Astrocyte (in vitro differentiated cells and primary cell): ENCODE data around the gene UTS2R. TPM values are rescaled to one million over a fixed set of nuclear protein-coding genes. Genes with fewer than 3 reads are reported as not detected.

Source experiments
- DNase-seq: peaks from one replicate; pipeline ENCODE4 v3.0.0-alpha.2; 2010; ENCODE audit warnings: low read depth
- FAIRE-seq: peaks from 2 replicates; lab custom pipeline; 2011; peaks lifted over from hg19 to GRCh38; lab: Jason Lieb, UNC
- H2AFZ ChIP-seq: 2 replicates; pipeline ENCODE4 v1.6.0; 2012; ENCODE audit warnings: low read depth, low read length, inconsistent platforms
- H3K27ac ChIP-seq: 2 replicates; pipeline ENCODE4 v1.5.1; 2011; ENCODE audit warnings: low read depth, low read length, inconsistent platforms
- H3K27me3 ChIP-seq: 2 replicates; pipeline ENCODE4 v1.6.0; 2011; ENCODE audit warnings: low read length, inconsistent platforms; ENCODE audit not compliant: insufficient read depth
- H3K36me3 ChIP-seq: 2 replicates; pipeline ENCODE4 v1.5.1; 2011; ENCODE audit warnings: low read length, inconsistent platforms; ENCODE audit not compliant: insufficient read depth
- H3K4me1 ChIP-seq: 2 replicates; pipeline ENCODE4 v1.5.1; 2011; ENCODE audit warnings: low read length, inconsistent platforms; ENCODE audit not compliant: insufficient read depth
- H3K4me2 ChIP-seq: 2 replicates; pipeline ENCODE4 v1.6.0; 2012; ENCODE audit warnings: low read length, inconsistent platforms
- H3K4me3 ChIP-seq: 2 replicates; pipeline ENCODE4 v1.5.1; 2011; ENCODE audit warnings: low read depth, mild to moderate bottlenecking, low read length, inconsistent platforms; ENCODE audit not compliant: insufficient read depth
- H3K79me2 ChIP-seq: 2 replicates; pipeline ENCODE4 v1.6.0; 2012; ENCODE audit warnings: mild to moderate bottlenecking, low read length, inconsistent platforms; ENCODE audit not compliant: insufficient read depth
- H3K9ac ChIP-seq: 2 replicates; pipeline ENCODE4 v1.6.0; 2012; ENCODE audit warnings: mild to moderate bottlenecking, low read length, inconsistent platforms
- H3K9me3 ChIP-seq: 2 replicates; pipeline ENCODE4 v1.5.1; 2012; ENCODE audit warnings: low read depth, mild to moderate bottlenecking, low read length, inconsistent platforms; ENCODE audit not compliant: insufficient read depth
- H4K20me1 ChIP-seq: 2 replicates; pipeline ENCODE4 v1.6.0; 2012; ENCODE audit warnings: low read length, inconsistent platforms; ENCODE audit not compliant: insufficient read depth
- H3K27ac Mint-ChIP-seq: one replicate; pipeline ENCODE4 v1.8.0; 2021; ENCODE audit warnings: mild to moderate bottlenecking, mixed read lengths; ENCODE audit not compliant: unreplicated experiment
- H3K27me3 Mint-ChIP-seq: one replicate; pipeline ENCODE4 v1.8.0; 2021; ENCODE audit warnings: low read depth, mixed read lengths; ENCODE audit not compliant: unreplicated experiment
- H3K36me3 Mint-ChIP-seq: one replicate; pipeline ENCODE4 v1.8.0; 2021; ENCODE audit warnings: low read depth, mixed read lengths; ENCODE audit not compliant: unreplicated experiment
- H3K4me1 Mint-ChIP-seq: one replicate; pipeline ENCODE4 v1.8.0; 2021; ENCODE audit warnings: low read depth, mixed read lengths; ENCODE audit not compliant: unreplicated experiment
- H3K4me3 Mint-ChIP-seq: one replicate; pipeline ENCODE4 v1.8.0; 2021; ENCODE audit warnings: mild to moderate bottlenecking, moderate library complexity, mixed read lengths; ENCODE audit not compliant: unreplicated experiment
- H3K9me3 Mint-ChIP-seq: one replicate; pipeline ENCODE4 v1.8.0; 2021; ENCODE audit warnings: mild to moderate bottlenecking, mixed read lengths; ENCODE audit not compliant: unreplicated experiment
- EZH2 ChIP-seq: IDR thresholded peaks from 2 replicates; pipeline ENCODE4 v1.6.1; 2012; ENCODE audit warnings: mild to moderate bottlenecking, low read length, inconsistent platforms; ENCODE audit not compliant: insufficient read depth
- total RNA-seq: library from RNA; stranded (reverse); gene quantifications from 2 replicates; pipeline ENCODE4 v1.2.1, GENCODE V29; 2021
- TF ChIP-seq, protein P1 (sequence below): IDR thresholded peaks from 2 replicates; pipeline ENCODE4 v1.5.1; 2011; ENCODE audit warnings: low read depth, mild to moderate bottlenecking, inconsistent platforms, low read length, moderate library complexity; ENCODE audit not compliant: insufficient read depth

Gene UTS2R
- total RNA-seq, 1 donor from 2014 or later, result not detected

DNA sequence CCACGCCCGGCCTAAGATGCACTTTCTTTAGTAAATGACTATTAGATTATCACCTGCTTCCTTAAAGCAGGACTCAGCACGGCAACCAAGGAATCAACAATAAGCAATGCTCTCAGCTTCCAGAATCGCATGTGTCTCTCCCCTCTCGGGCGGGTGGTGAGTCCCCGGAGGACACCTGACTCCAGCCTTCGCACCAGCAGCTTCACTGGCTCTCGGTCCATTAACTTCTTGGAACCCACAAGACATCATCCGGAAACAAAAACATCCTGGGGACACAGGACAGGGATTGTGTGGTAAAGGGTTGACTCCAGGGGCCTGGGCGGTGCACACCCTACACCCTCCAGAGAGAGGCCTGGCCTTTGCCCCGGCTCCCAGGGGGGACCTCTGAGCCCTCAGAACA lies 22.7 kb downstream of the UTS2R start:
- Mint-ChIP-seq H3K4me1 (peaks cover 3% of the 10 kb centered on the region), H3K4me3 (no peak overlapping the region), H3K9me3 (no peaks in the 10 kb centered on the region), H3K36me3 (peaks cover 6% of the 10 kb centered on the region), H3K27ac (no peak overlapping the region), H3K27me3 (peaks cover 5% of the 10 kb centered on the region)
- H3K4me3 ChIP-seq, result no peak overlapping the region
- DNase-seq (no peak), FAIRE-seq (no peak)
- H3K27me3 ChIP-seq, result no peaks in the 10 kb centered on the region
- H2AFZ ChIP-seq, result no peak overlapping the region
- no peaks in the 10 kb centered on the region for H3K79me2 ChIP-seq
- peaks cover 5% of the 10 kb centered on the region for H4K20me1 ChIP-seq
- H3K4me2 ChIP-seq, result no peak overlapping the region
- no peak overlapping the region for H3K27ac ChIP-seq
- no peak for TF ChIP-seq EZH2
- TF ChIP-seq, protein P1, sequence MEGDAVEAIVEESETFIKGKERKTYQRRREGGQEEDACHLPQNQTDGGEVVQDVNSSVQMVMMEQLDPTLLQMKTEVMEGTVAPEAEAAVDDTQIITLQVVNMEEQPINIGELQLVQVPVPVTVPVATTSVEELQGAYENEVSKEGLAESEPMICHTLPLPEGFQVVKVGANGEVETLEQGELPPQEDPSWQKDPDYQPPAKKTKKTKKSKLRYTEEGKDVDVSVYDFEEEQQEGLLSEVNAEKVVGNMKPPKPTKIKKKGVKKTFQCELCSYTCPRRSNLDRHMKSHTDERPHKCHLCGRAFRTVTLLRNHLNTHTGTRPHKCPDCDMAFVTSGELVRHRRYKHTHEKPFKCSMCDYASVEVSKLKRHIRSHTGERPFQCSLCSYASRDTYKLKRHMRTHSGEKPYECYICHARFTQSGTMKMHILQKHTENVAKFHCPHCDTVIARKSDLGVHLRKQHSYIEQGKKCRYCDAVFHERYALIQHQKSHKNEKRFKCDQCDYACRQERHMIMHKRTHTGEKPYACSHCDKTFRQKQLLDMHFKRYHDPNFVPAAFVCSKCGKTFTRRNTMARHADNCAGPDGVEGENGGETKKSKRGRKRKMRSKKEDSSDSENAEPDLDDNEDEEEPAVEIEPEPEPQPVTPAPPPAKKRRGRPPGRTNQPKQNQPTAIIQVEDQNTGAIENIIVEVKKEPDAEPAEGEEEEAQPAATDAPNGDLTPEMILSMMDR, result no peak
- no peak overlapping the region for H3K9ac ChIP-seq
- H3K9me3 ChIP-seq, result no peaks in the 10 kb centered on the region
- no peaks in the 10 kb centered on the region for H3K36me3 ChIP-seq
- H3K4me1 ChIP-seq, result peaks cover 6% of the 10 kb centered on the region

DNA sequence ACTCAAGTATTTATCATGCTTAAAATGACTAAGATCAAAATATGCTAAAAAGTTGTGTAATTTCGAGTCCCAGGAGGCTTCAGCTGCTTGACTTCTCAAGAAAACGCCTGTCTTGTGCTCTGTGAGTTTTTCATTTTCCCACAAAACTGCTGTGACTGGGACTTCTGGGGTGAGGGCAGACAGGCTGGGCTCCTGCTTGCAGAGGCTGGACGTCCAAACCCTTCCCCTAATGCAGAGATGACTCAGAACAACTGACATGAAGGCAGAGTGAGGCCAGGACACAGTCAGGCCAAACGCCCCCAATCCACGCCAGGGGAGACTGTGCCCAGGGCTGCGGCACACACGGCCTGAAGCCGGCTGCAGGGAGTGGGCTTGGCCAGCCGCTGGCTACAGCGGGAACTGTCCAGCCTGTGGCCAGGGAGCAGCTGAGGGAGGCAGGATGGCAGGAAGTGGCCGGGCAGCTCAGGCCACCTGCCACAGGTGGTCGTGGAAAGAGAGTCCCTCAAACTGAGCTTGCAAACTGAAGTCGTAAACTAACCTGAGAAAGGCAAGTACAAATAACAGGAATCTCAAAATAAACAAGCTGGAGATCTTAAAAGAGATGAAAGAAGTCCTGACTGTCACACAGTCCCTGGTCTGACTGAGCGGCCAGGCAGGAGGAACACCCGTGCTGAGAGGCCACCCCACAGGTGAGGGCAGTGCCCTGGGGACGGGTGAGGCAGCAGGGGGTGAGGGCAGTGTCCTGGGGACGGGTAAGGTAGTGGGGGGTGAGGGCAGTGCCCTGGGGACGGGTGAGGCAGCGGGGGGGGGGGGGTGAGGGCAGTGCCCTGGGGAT lies 25.3 kb downstream of the UTS2R start:
- TF ChIP-seq, protein P1, result no peak
- TF ChIP-seq EZH2, result no peak
- no peak overlapping the region for H3K27ac ChIP-seq
- DNase-seq, result peak; percentile 53
- H3K27me3 ChIP-seq, result no peaks in the 10 kb centered on the region
- no peak overlapping the region for H3K4me2 ChIP-seq
- no peak overlapping the region for H3K9ac ChIP-seq
- H4K20me1 ChIP-seq, result peaks cover 5% of the 10 kb centered on the region
- H3K79me2 ChIP-seq, result no peaks in the 10 kb centered on the region
- Mint-ChIP-seq H3K4me1 (peaks cover 3% of the 10 kb centered on the region), H3K36me3 (peaks cover 6% of the 10 kb centered on the region), H3K27me3 (peaks cover 3% of the 10 kb centered on the region), H3K4me3 (no peak overlapping the region), H3K27ac (no peak overlapping the region), H3K9me3 (no peaks in the 10 kb centered on the region)
- no peak overlapping the region for H3K4me3 ChIP-seq
- FAIRE-seq, result no peak
- H3K9me3 ChIP-seq, result no peaks in the 10 kb centered on the region
- H2AFZ ChIP-seq, result no peak overlapping the region
- H3K36me3 ChIP-seq, result peaks cover 2% of the 10 kb centered on the region
- peaks cover 6% of the 10 kb centered on the region for H3K4me1 ChIP-seq
